Measurements from ENCODE around the gene AREL1. TPM values are rescaled to one million over a fixed set of nuclear protein-coding genes. Genes with fewer than 3 reads are reported as not detected.

Gene AREL1
- total and polyA plus RNA-seq, 2 donors from 2014 or later, result 13.5 to 42.3 TPM

DNA sequence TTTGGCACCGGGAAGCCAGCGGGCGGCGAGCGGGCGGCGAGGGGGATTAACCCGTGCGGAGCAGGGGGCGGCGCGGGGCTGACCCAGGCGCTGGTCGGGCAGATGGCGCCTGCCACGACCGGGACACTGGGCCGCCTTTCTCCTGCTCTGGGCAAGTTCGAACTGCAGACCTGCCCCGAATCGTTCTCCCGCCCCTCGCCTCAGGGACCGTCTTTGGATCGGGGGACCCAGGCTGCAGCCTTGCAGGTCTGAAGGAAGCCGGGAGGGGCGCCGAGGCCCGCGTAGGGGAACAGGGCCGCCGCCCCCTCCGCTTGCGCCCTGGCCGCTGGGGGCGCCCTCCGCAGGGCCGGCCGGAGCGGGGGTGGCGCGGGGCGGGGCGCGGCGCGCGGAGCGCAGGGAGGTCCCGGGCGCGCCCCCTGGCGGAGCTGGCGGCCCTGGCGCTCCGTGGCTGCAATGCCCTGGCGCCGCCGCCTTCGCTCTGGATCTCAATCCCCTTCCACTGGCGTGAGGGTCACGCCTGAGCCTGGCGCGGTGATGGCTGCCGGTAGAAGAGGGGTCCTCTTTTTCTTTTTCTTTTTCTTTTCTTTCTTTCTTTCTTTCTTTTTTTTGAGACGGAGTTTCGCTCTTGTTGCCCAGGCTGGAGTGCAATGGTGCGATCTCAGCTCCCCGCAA is 100.4 kb downstream of the AREL1 start:
- intact Hi-C loops (cut with DNase I), result no loop called here
- no peaks in the 10 kb centered on the region for H3K36me3 ChIP-seq (ENCODE audit: control insufficient read depth in 2 of 3, insufficient read depth in 3 of 3, low read length in 3 of 3)
- peaks cover 2% of the 10 kb centered on the region for H3K27me3 ChIP-seq (ENCODE audit: control insufficient read depth, insufficient read depth, low read length)
- FAIRE-seq (no peak), DNase-seq (peak; percentile 72 to 90 (median 77))
- no peaks in the 10 kb centered on the region for H3K9me3 ChIP-seq (ENCODE audit: control insufficient read depth in 2 of 3, insufficient read depth in 1 of 3, low read length in 3 of 3)
- H3K27ac ChIP-seq (ENCODE audit: low read depth in 2 of 2, low read length in 2 of 2), result no peak overlapping the region
- no peak overlapping the region for H3K9ac ChIP-seq (ENCODE audit: low read length in 3 of 3)
- peak overlapping the region in 2 of 3 donors; percentile 48 to 53 for H3K4me3 ChIP-seq (ENCODE audit: low read length in 3 of 3)
- H3K4me1 ChIP-seq (ENCODE audit: control insufficient read depth in 2 of 3, insufficient read depth in 2 of 3, low read depth in 1 of 3, low read length in 3 of 3), result peaks cover 0 to 7% (median 6%) of the 10 kb centered on the region in 3 donors
- TF ChIP-seq, protein P1, sequence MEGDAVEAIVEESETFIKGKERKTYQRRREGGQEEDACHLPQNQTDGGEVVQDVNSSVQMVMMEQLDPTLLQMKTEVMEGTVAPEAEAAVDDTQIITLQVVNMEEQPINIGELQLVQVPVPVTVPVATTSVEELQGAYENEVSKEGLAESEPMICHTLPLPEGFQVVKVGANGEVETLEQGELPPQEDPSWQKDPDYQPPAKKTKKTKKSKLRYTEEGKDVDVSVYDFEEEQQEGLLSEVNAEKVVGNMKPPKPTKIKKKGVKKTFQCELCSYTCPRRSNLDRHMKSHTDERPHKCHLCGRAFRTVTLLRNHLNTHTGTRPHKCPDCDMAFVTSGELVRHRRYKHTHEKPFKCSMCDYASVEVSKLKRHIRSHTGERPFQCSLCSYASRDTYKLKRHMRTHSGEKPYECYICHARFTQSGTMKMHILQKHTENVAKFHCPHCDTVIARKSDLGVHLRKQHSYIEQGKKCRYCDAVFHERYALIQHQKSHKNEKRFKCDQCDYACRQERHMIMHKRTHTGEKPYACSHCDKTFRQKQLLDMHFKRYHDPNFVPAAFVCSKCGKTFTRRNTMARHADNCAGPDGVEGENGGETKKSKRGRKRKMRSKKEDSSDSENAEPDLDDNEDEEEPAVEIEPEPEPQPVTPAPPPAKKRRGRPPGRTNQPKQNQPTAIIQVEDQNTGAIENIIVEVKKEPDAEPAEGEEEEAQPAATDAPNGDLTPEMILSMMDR (IDR thresholded peaks at IDR 0.05; ENCODE audit: borderline replicate concordance, extremely low read depth, insufficient read depth), result peak; percentile 71

DNA sequence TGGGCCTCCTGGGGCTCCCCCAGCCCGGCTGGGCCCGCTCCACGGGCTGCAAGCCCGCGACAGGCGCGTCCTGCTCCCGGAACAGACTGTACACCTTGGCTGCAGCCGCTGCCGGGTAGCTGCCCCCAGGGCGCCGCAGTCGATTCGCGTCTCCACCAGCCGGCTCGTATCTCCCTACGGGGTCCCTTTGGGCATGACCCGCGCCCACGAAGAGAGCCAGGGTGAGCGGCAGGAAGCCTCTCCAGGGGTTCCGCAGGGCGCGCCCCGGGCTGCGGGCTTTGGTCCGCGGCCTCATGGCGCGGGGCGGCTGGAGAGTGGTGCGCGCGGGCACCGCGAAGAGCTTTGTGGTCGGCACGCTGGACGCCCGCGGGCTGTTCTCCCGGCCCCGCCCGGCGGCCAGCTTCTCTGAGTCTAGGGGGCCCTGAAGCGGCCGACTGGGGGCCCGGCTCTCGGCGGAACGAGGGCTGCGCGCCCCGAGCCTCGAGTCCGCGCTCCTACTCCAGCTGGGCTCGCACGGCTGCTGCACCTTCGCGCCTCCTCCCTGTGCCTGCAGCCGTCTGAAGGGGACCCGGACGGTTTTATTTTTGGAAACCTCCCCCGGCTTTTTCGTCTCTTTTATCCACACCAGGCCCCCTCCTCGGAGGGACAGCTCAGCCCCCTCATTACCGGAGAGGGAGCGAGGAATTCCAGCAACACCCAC is 101.1 kb downstream of the AREL1 start, which contains the start of gene LTBP2:
TSS of gene LTBP2 (minus strand) at position 588 of the 700 bp plus-strand sequence. CDS start at position 295, 293 bp downstream.
- no peaks in the 10 kb centered on the region for H3K9me3 ChIP-seq (ENCODE audit: control insufficient read depth in 2 of 3, insufficient read depth in 1 of 3, low read length in 3 of 3)
- FAIRE-seq (no peak), DNase-seq (peak in 4 of 5 donors; percentile 37 to 59 (median 46))
- peaks cover 2% of the 10 kb centered on the region for H3K27me3 ChIP-seq (ENCODE audit: control insufficient read depth, insufficient read depth, low read length)
- H3K9ac ChIP-seq (ENCODE audit: low read length in 3 of 3), result no peak within 1 kb of the TSS
- intact Hi-C loops (cut with DNase I), result no loop called here
- no peaks in the 10 kb centered on the region for H3K36me3 ChIP-seq (ENCODE audit: control insufficient read depth in 2 of 3, insufficient read depth in 3 of 3, low read length in 3 of 3)
- TF ChIP-seq, protein P1 (IDR thresholded peaks at IDR 0.05; ENCODE audit: borderline replicate concordance, extremely low read depth, insufficient read depth), result no peak
- H3K4me1 ChIP-seq (ENCODE audit: control insufficient read depth in 2 of 3, insufficient read depth in 2 of 3, low read depth in 1 of 3, low read length in 3 of 3), result peaks cover 0 to 7% (median 4%) of the 10 kb centered on the region in 3 donors
- peak within 1 kb of the TSS in 2 of 3 donors; percentile 48 to 53 for H3K4me3 ChIP-seq (ENCODE audit: low read length in 3 of 3)
- H3K27ac ChIP-seq (ENCODE audit: low read depth in 2 of 2, low read length in 2 of 2), result no peak within 1 kb of the TSS

Other genes starting within 250 kb of the AREL1 start
- gene NPC2, start 219.8 kb downstream of the AREL1 start, total RNA-seq, result 217 TPM
- gene NPC2, start 219.8 kb downstream of the AREL1 start, polyA plus RNA-seq (ENCODE audit: insufficient read depth, low read depth, low replicate concordance), result 435 TPM
- 27.1 TPM for gene ISCA2, start 219.3 kb downstream of the AREL1 start, total RNA-seq
- gene ISCA2, start 219.3 kb downstream of the AREL1 start, polyA plus RNA-seq (ENCODE audit: insufficient read depth, low read depth, low replicate concordance), result 60.1 TPM
- 10.4 TPM for gene LTBP2, start 100.8 kb downstream of the AREL1 start, total RNA-seq
- gene LTBP2, start 100.8 kb downstream of the AREL1 start, polyA plus RNA-seq (ENCODE audit: insufficient read depth, low read depth, low replicate concordance), result 2.9 TPM
- gene FCF1, start 64 bp upstream of the AREL1 start, total RNA-seq, result 49.6 TPM
- 19.7 TPM for gene FCF1, start 64 bp upstream of the AREL1 start, polyA plus RNA-seq (ENCODE audit: insufficient read depth, low read depth, low replicate concordance)
- 68.2 TPM for gene YLPM1, start 50.2 kb upstream of the AREL1 start, total RNA-seq
- 16.2 TPM for gene YLPM1, start 50.2 kb upstream of the AREL1 start, polyA plus RNA-seq (ENCODE audit: insufficient read depth, low read depth, low replicate concordance)
- gene PROX2, start 163.1 kb upstream of the AREL1 start, total RNA-seq, result not detected
- not detected for gene PROX2, start 163.1 kb upstream of the AREL1 start, polyA plus RNA-seq (ENCODE audit: insufficient read depth, low read depth, low replicate concordance)
- gene DLST, start 168.8 kb upstream of the AREL1 start, total RNA-seq, result 98.6 TPM
- gene DLST, start 168.8 kb upstream of the AREL1 start, polyA plus RNA-seq (ENCODE audit: insufficient read depth, low read depth, low replicate concordance), result 112 TPM
- 7.9 TPM for gene RPS6KL1, start 210.2 kb upstream of the AREL1 start, total RNA-seq
- gene RPS6KL1, start 210.2 kb upstream of the AREL1 start, polyA plus RNA-seq (ENCODE audit: insufficient read depth, low read depth, low replicate concordance), result 3.7 TPM
- gene PGF, start 242.5 kb upstream of the AREL1 start, total RNA-seq, result 9.3 TPM
- gene PGF, start 242.5 kb upstream of the AREL1 start, polyA plus RNA-seq (ENCODE audit: insufficient read depth, low read depth, low replicate concordance), result 12.1 TPM